ENCODE measurements around the gene CIART. TPM values are rescaled to one million over a fixed set of nuclear protein-coding genes. Genes with fewer than 3 reads are reported as not detected.

The CIART gene
- total and polyA plus RNA-seq, 2 of the 8 experiments (the other 6 are each of a cell fraction or from before 2014, with no cell fraction given) = 9.6 to 33.3 TPM

GRCh38 chr1:150273311-150273710 is 9.0 kb upstream of the CIART start:
- Histone ChIP-seq H3K79me1 (ENCODE audit: low read depth, low read length) (no peaks in the 10 kb centered on the region), H2BK120ac (replicated peaks; ENCODE audit: low read depth, low read length) (no peak overlapping the region), H3K27ac (ENCODE audit: low read depth, low read length) (peak overlapping the region; percentile 30; the same call in 1 of the 2 replicates), H2BK20ac (ENCODE audit: low read length) (no peak overlapping the region), H4K91ac (replicated peaks; ENCODE audit: insufficient read length, low read length) (no peak overlapping the region), H3K27me3 (replicated peaks in 1 of 4; ENCODE audit: control insufficient read depth in 3 of 4, extremely low read depth in 1 of 4, insufficient read depth in 3 of 4, low read length in 3 of 4) (no peaks in the 10 kb centered on the region), H3K18ac (ENCODE audit: extremely low read depth, low read length) (no peak overlapping the region), H3K14ac (ENCODE audit: insufficient read length) (no peak overlapping the region), H3K4ac (replicated peaks; ENCODE audit: insufficient read length, low read depth, low read length) (no peak overlapping the region), H3K23ac (ENCODE audit: insufficient read length) (no peak overlapping the region), H3K9ac (replicated peaks in 1 of 4; ENCODE audit: extremely low read depth in 1 of 4, low read depth in 3 of 4, low read length in 3 of 4) (peak overlapping the region in 1 of 4 experiments; percentile 70; a peak in 2 of 7 replicates), H2BK15ac (ENCODE audit: low read length) (no peak overlapping the region), H3K4me3 (ENCODE audit: extremely low read depth in 1 of 4, insufficient read depth in 2 of 4, low read depth in 3 of 4, low read length in 4 of 4) (peak overlapping the region; percentile 20 to 57 (median 38); a peak in 5 of 8 replicates), H3K56ac (replicated peaks; ENCODE audit: insufficient read length, low read depth, low read length) (no peak overlapping the region), H2AK5ac (ENCODE audit: low read depth, low read length) (no peak overlapping the region), H3K23me2 (ENCODE audit: low read depth, low read length) (peaks cover 3% of the 10 kb centered on the region), H3K4me1 (replicated peaks in 1 of 4; ENCODE audit: control insufficient read depth in 3 of 4, insufficient read depth in 4 of 4, low read length in 3 of 4) (peaks cover 3 to 7% (median 5%) of the 10 kb centered on the region in 4 experiments; a peak in 4 of 7 replicates), H3K79me2 (ENCODE audit: control insufficient read depth in 1 of 2, insufficient read depth in 2 of 2, low read length in 2 of 2) (peaks cover under 1 to 4% of the 10 kb centered on the region in 2 experiments; a peak in 2 of 4 replicates), H3K4me2 (ENCODE audit: insufficient read depth in 1 of 2, low read depth in 2 of 2, low read length in 2 of 2) (peak overlapping the region; percentile 32 to 82; a peak in 3 of 4 replicates), H2BK12ac (ENCODE audit: low read depth, low read length) (0 out of 2 replicates have a peak overlapping the region, but pooled peaks have one; percentile 27), H3K36me3 (ENCODE audit: control insufficient read depth in 2 of 4, insufficient read depth in 4 of 4, low read length in 3 of 4) (peaks cover 0 to 5% (median 1%) of the 10 kb centered on the region in 4 experiments; a peak in 2 of 8 replicates), H2AFZ (ENCODE audit: low read length) (no peak overlapping the region), H4K8ac (ENCODE audit: extremely low read depth, insufficient read depth, low read length) (no peak overlapping the region), H4K5ac (ENCODE audit: insufficient read length, low read depth, low read length) (no peak overlapping the region), H4K20me1 (replicated peaks in 1 of 2; ENCODE audit: control insufficient read depth in 1 of 2, insufficient read depth in 2 of 2, low read length in 2 of 2) (no peaks in the 10 kb centered on the region), H3K9me3 (ENCODE audit: insufficient read depth in 2 of 2, low read depth in 1 of 2, low read length in 1 of 2) (no peaks in the 10 kb centered on the region), H2BK5ac (ENCODE audit: low read depth, low read length) (0 out of 2 replicates have a peak overlapping the region, but pooled peaks have one; percentile 1)
- POLR2A ChIA-PET (ENCODE audit: partially characterized antibody) = interaction anchor here (0.7 to 25.2 kb wide), 10 partner anchors 7 to 73 kb away, joined by 3 to 535 read pairs (median 6); partner anchors contain the start of genes CA14 and CIART
- DNase-seq (ENCODE audit: low read depth in 1 of 2, low spot score in 2 of 2) (no peak), FAIRE-seq (no peak)
- CTCF ChIA-PET (ENCODE audit: partially characterized antibody) = interaction anchor here (0.9 to 16.5 kb wide), 5 partner anchors 8 to 34 kb away, joined by 3 to 326 read pairs (median 5); partner anchors contain the start of genes CA14 and CIART
- WGBS, 2 experiments (ENCODE audit: extremely low coverage in 1 of 2, insufficient coverage in 1 of 2, insufficient read length in 1 of 2, insufficient replicate concordance in 2 of 2, low coverage in 1 of 2, low lambda C conversion rate in 2 of 2, missing lambda C conversion rate in 1 of 2) = 67% methylated on average over 1 of the region's 1 CpG; no CpG with 5 or more reads in 1 of the 2 experiments
- TF ChIP-seq RXRA (IDR thresholded peaks at IDR 0.05; ENCODE audit: insufficient read depth, low read depth, low read length) (no peak), MAFK (IDR thresholded peaks at IDR 0.05; ENCODE audit: low read depth, low read length) (no peak), KDM5A (IDR thresholded peaks at IDR 0.05; ENCODE audit: low read length) (no peak), POLR2AphosphoS5 (IDR thresholded peaks at IDR 0.05; ENCODE audit: low read depth, low read length) (no peak), CBX8 (IDR thresholded peaks at IDR 0.05; ENCODE audit: borderline replicate concordance, low read depth, low read length) (no peak), POLR2A (IDR thresholded peaks at IDR 0.05; ENCODE audit: control extremely low read depth in 1 of 2, low read depth in 2 of 2, low read length in 2 of 2) (no peak), GTF2F1 (IDR thresholded peaks at IDR 0.05; ENCODE audit: borderline replicate concordance, low read depth, low read length) (no peak), HDAC2 (IDR thresholded peaks at IDR 0.05; ENCODE audit: borderline replicate concordance in 1 of 2, low read depth in 2 of 2, low read length in 2 of 2) (no peak), NANOG (IDR thresholded peaks at IDR 0.05; ENCODE audit: insufficient read depth, low read depth, low read length, poor library complexity, severe bottlenecking) (no peak), CBX5 (IDR thresholded peaks at IDR 0.05; ENCODE audit: low read depth, low read length) (no peak), TEAD4 (IDR thresholded peaks at IDR 0.05; ENCODE audit: low read depth, low read length) (no peak), BCL11A (IDR thresholded peaks at IDR 0.05; ENCODE audit: low read depth in 2 of 2, low read length in 2 of 2) (no peak), CTBP2 (IDR thresholded peaks at IDR 0.05; ENCODE audit: borderline replicate concordance, insufficient read depth, insufficient read length, low read length) (no peak)
